H1 (cell line): Measurements from ENCODE around the gene TBC1D19. TPM values are rescaled to one million over a fixed set of nuclear protein-coding genes. Genes with fewer than 3 reads are reported as not detected.

Experiments
- CTCF ChIA-PET: fragments of 300-600 bp; sonication (Branson Sonifier 250); formaldehyde crosslinking; loops from one replicate; lab custom pipeline; 2021; ENCODE audit not compliant: partially characterized antibody; lab: Charles Lee
- POLR2A ChIA-PET: fragments of 300-600 bp; sonication (Branson Sonifier 250); formaldehyde crosslinking; loops from one replicate; lab custom pipeline; 2021; ENCODE audit warnings: inconsistent platforms; ENCODE audit not compliant: partially characterized antibody; lab: Charles Lee
- DNase-seq, 2 experiments: peaks; one replicate each; pipeline versions ENCODE4 v3.0.0 to v3.0.0-alpha.2; 2010 to 2022; ENCODE audit warnings: low spot score in 2 of 2, low read depth in 1 of 2, mixed read lengths in 1 of 2
- FAIRE-seq: peaks from 2 replicates; lab custom pipeline; 2011; peaks lifted over from hg19 to GRCh38; lab: Jason Lieb, UNC
- H2AFZ ChIP-seq: 2 replicates; pipeline ENCODE4 v1.8.1; 2012; ENCODE audit warnings: low read length, inconsistent platforms
- H2AK5ac ChIP-seq: 2 replicates; pipeline ENCODE4 v1.6.1; 2013; ENCODE audit warnings: low read depth, low read length
- H2BK120ac ChIP-seq: replicated peaks from 2 replicates; pipeline ENCODE3; 2013; ENCODE audit warnings: low read depth, low read length, inconsistent platforms
- H2BK12ac ChIP-seq: 2 replicates; pipeline ENCODE4 v1.6.1; 2013; ENCODE audit warnings: low read depth, low read length
- H2BK15ac ChIP-seq: 2 replicates; pipeline ENCODE4 v1.6.1; 2013; ENCODE audit warnings: low read length
- H2BK20ac ChIP-seq: 2 replicates; pipeline ENCODE4 v1.6.1; 2013; ENCODE audit warnings: low read length
- H2BK5ac ChIP-seq: 2 replicates; pipeline ENCODE4 v1.6.1; 2013; ENCODE audit warnings: low read depth, low read length
- H3K14ac ChIP-seq: 2 replicates; pipeline ENCODE4 v1.6.1; 2013; ENCODE audit warnings: inconsistent platforms; ENCODE audit not compliant: insufficient read length
- H3K18ac ChIP-seq: 2 replicates; pipeline ENCODE4 v1.6.1; 2013; ENCODE audit warnings: low read length; ENCODE audit errors: extremely low read depth
- H3K23ac ChIP-seq: 2 replicates; pipeline ENCODE4 v1.6.1; 2013; ENCODE audit warnings: inconsistent platforms; ENCODE audit not compliant: insufficient read length
- H3K23me2 ChIP-seq: 2 replicates; pipeline ENCODE4 v1.6.1; 2013; ENCODE audit warnings: low read depth, low read length
- H3K27ac ChIP-seq: 2 replicates; pipeline ENCODE4 v1.6.1; 2011; ENCODE audit warnings: low read depth, low read length, inconsistent platforms
- H3K27me3 ChIP-seq, 4 experiments: replicated peaks in 1 of 4; 1 replicate in 1 of 4; 2 replicates in 3 of 4; pipeline versions ENCODE4 v1.6.1 to v1.8.1; 2011 to 2013; ENCODE audit warnings: low read length in 3 of 4, mild to moderate bottlenecking in 3 of 4, inconsistent platforms in 2 of 4, mixed read lengths in 2 of 4, moderate library complexity in 1 of 4; ENCODE audit not compliant: control insufficient read depth in 3 of 4, insufficient read depth in 3 of 4; ENCODE audit errors: extremely low read depth in 1 of 4
- H3K36me3 ChIP-seq, 4 experiments: 2 replicates each; pipeline versions ENCODE4 v1.6.1 to v1.8.1; 2011 to 2013; ENCODE audit warnings: mild to moderate bottlenecking in 4 of 4, low read length in 3 of 4, moderate library complexity in 2 of 4, control low read depth in 1 of 4, inconsistent platforms in 1 of 4; ENCODE audit not compliant: insufficient read depth in 4 of 4, control insufficient read depth in 2 of 4
- H3K4ac ChIP-seq: replicated peaks from 2 replicates; pipeline ENCODE3; 2013; ENCODE audit warnings: low read length, low read depth, mixed read lengths, inconsistent platforms; ENCODE audit not compliant: insufficient read length
- H3K4me1 ChIP-seq, 4 experiments: replicated peaks in 1 of 4; 1 replicate in 1 of 4; 2 replicates in 3 of 4; pipeline versions ENCODE4 v1.6.1 to v1.8.1; 2011 to 2013; ENCODE audit warnings: low read length in 3 of 4, inconsistent platforms in 2 of 4, mixed read lengths in 1 of 4; ENCODE audit not compliant: insufficient read depth in 4 of 4, control insufficient read depth in 3 of 4
- H3K4me2 ChIP-seq, 2 experiments: 2 replicates each; pipeline versions ENCODE4 v1.6.1 to v1.8.1; 2011 to 2013; ENCODE audit warnings: low read depth in 2 of 2, low read length in 2 of 2, control low read depth in 1 of 2, inconsistent platforms in 1 of 2, mild to moderate bottlenecking in 1 of 2; ENCODE audit not compliant: insufficient read depth in 1 of 2
- H3K4me3 ChIP-seq, 4 experiments: fragments of 200-600, 300-600 bp in 1 of 4; sonication (generic), shearing (Covaris generic), sonication (Bioruptor Twin) in 1 of 4; 2 replicates each; pipeline versions ENCODE4 v1.5.1 to v1.8.1; 2011 to 2016; ENCODE audit warnings: low read length in 4 of 4, low read depth in 3 of 4, control low read depth in 2 of 4, inconsistent platforms in 2 of 4, mild to moderate bottlenecking in 2 of 4, mixed read lengths in 1 of 4, moderate library complexity in 1 of 4; ENCODE audit not compliant: insufficient read depth in 2 of 4; ENCODE audit errors: extremely low read depth in 1 of 4
- H3K56ac ChIP-seq: replicated peaks from 2 replicates; pipeline ENCODE3; 2013; ENCODE audit warnings: low read depth, mild to moderate bottlenecking, mixed read lengths, low read length, inconsistent platforms; ENCODE audit not compliant: insufficient read length
- H3K79me1 ChIP-seq: 2 replicates; pipeline ENCODE4 v1.6.1; 2013; ENCODE audit warnings: low read depth, low read length, control low read depth
- H3K79me2 ChIP-seq, 2 experiments: 2 replicates each; pipeline versions ENCODE4 v1.6.1 to v1.8.1; 2012 to 2013; ENCODE audit warnings: low read length in 2 of 2, mild to moderate bottlenecking in 2 of 2, inconsistent platforms in 1 of 2; ENCODE audit not compliant: insufficient read depth in 2 of 2, control insufficient read depth in 1 of 2
- H3K9ac ChIP-seq, 4 experiments: replicated peaks in 1 of 4; 1 replicate in 1 of 4; 2 replicates in 3 of 4; pipeline versions ENCODE4 v1.6.1 to v1.8.1; 2011 to 2013; ENCODE audit warnings: low read depth in 3 of 4, low read length in 3 of 4, control low read depth in 2 of 4, mild to moderate bottlenecking in 2 of 4, moderate library complexity in 2 of 4, inconsistent platforms in 1 of 4; ENCODE audit errors: extremely low read depth in 1 of 4
- H3K9me3 ChIP-seq, 2 experiments: 2 replicates each; pipeline versions ENCODE4 v1.6.1 to v1.8.1; 2012 to 2013; ENCODE audit warnings: mild to moderate bottlenecking in 2 of 2, moderate library complexity in 2 of 2, control low read depth in 1 of 2, inconsistent platforms in 1 of 2, low read depth in 1 of 2, low read length in 1 of 2, mixed read lengths in 1 of 2; ENCODE audit not compliant: insufficient read depth in 2 of 2
- H4K20me1 ChIP-seq, 2 experiments: replicated peaks in 1 of 2; 2 replicates each; pipeline versions ENCODE3 to v1.8.1; 2011 to 2013; ENCODE audit warnings: inconsistent platforms in 2 of 2, low read length in 2 of 2, mild to moderate bottlenecking in 1 of 2; ENCODE audit not compliant: insufficient read depth in 2 of 2, control insufficient read depth in 1 of 2
- H4K5ac ChIP-seq: 2 replicates; pipeline ENCODE4 v1.6.1; 2013; ENCODE audit warnings: low read length, low read depth, mixed read lengths, inconsistent platforms; ENCODE audit not compliant: insufficient read length
- H4K8ac ChIP-seq: 2 replicates; pipeline ENCODE4 v1.8.0; 2013; ENCODE audit warnings: mild to moderate bottlenecking, moderate library complexity, low read length, inconsistent platforms; ENCODE audit not compliant: insufficient read depth; ENCODE audit errors: extremely low read depth
- H4K91ac ChIP-seq: replicated peaks from 2 replicates; pipeline ENCODE3; 2013; ENCODE audit warnings: low read length, mixed read lengths, inconsistent platforms; ENCODE audit not compliant: insufficient read length
- ASH2L ChIP-seq: fragments of 200-600, 300-600 bp; sonication (generic); IDR thresholded peaks from one replicate; pipeline ENCODE4 v1.7.1; 2017; ENCODE audit warnings: low read length
- ATF3 ChIP-seq: IDR thresholded peaks from 2 replicates; pipeline ENCODE4 v1.6.1; 2011; ENCODE audit warnings: low read depth, mild to moderate bottlenecking, low read length; ENCODE audit not compliant: insufficient read depth
- BRCA1 ChIP-seq: IDR thresholded peaks from 2 replicates; pipeline ENCODE4 v1.6.1; 2012; ENCODE audit warnings: low read depth, low read length, improper control_type of control experiment
- CHD1 ChIP-seq: IDR thresholded peaks from 2 replicates; pipeline ENCODE4 v1.6.1; 2012; ENCODE audit warnings: low read depth, low read length, improper control_type of control experiment
- CTCF ChIP-seq, 3 experiments: IDR thresholded peaks; 1 replicate in 2 of 3; 2 replicates in 1 of 3; pipeline versions ENCODE4 v1.5.1 to v1.6.1; 2011; ENCODE audit warnings: low read length in 3 of 3, mild to moderate bottlenecking in 3 of 3, inconsistent platforms in 2 of 3, low read depth in 1 of 3, moderate library complexity in 1 of 3; ENCODE audit not compliant: insufficient read depth in 1 of 3; ENCODE audit errors: control extremely low read depth in 1 of 3
- FOSL1 ChIP-seq: IDR thresholded peaks from 2 replicates; pipeline ENCODE4 v1.6.1; 2011; ENCODE audit warnings: mild to moderate bottlenecking, low read depth, low read length, moderate library complexity; ENCODE audit not compliant: insufficient read depth
- HDAC2 ChIP-seq, 2 experiments: fragments of 300-600 bp in 1 of 2; sonication (generic) in 1 of 2; IDR thresholded peaks; 2 replicates each; pipeline ENCODE4 v1.6.1; 2011 to 2012; ENCODE audit warnings: low read depth in 2 of 2, low read length in 2 of 2, mild to moderate bottlenecking in 2 of 2, moderate library complexity in 2 of 2, borderline replicate concordance in 1 of 2, inconsistent platforms in 1 of 2
- RBBP5 ChIP-seq: IDR thresholded peaks from 2 replicates; pipeline ENCODE4 v1.7.1; 2012; ENCODE audit warnings: low read depth, mild to moderate bottlenecking, inconsistent platforms, low read length, moderate library complexity, borderline replicate concordance
- RXRA ChIP-seq: IDR thresholded peaks from 2 replicates; pipeline ENCODE4 v1.6.1; 2011; ENCODE audit warnings: low read depth, mild to moderate bottlenecking, low read length, moderate library complexity; ENCODE audit not compliant: insufficient read depth
- SP1 ChIP-seq: IDR thresholded peaks from 2 replicates; pipeline ENCODE4 v1.6.1; 2011; ENCODE audit warnings: low read depth, low read length
- TCF12 ChIP-seq: IDR thresholded peaks from 2 replicates; pipeline ENCODE4 v1.6.1; 2011; ENCODE audit warnings: low read depth, mild to moderate bottlenecking, low read length
- WGBS, 2 experiments: shearing (Covaris generic) in 1 of 2; methylation state at CpG; one replicate each; pipeline versions ENCODE4 v1.1.6 to v1.1.7; 2013 to 2015; ENCODE audit warnings: low lambda C conversion rate in 2 of 2, mixed read lengths in 2 of 2, inconsistent platforms in 1 of 2, low coverage in 1 of 2, missing lambda C conversion rate in 1 of 2; ENCODE audit not compliant: insufficient replicate concordance in 2 of 2, insufficient coverage in 1 of 2, insufficient read length in 1 of 2; ENCODE audit errors: extremely low coverage in 1 of 2, missing lambda C conversion rate in 1 of 2; 5-methylcytosine and 5-hydroxymethylcytosine counted together
- polyA plus RNA-seq, 7 experiments: library from polyadenylated mRNA; depleted of rRNA in 3 of 7; stranded (reverse) in 5 of 7; unstranded in 2 of 7; fragments of >200 nt in 5 of 7; fragments of 200-250 nt in 2 of 7; gene quantifications; 1 replicate in 5 of 7; 2 replicates in 1 of 7; 4 replicates in 1 of 7; pipeline versions ENCODE4 v1.2.1 to v1.2.3, GENCODE V29; 2011 to 2013; ENCODE audit warnings: missing spikeins in 2 of 7, mixed read lengths in 2 of 7
- total RNA-seq: library from RNA; stranded (reverse); fragmentation: NEBNext Ultra II Directional; extraction: Animal tissue kit (Norgen Biotek cat#: 25700); gene quantifications from 2 replicates; pipeline ENCODE4 v1.2.1, GENCODE V29; 2021

The TBC1D19 gene
- total and polyA plus RNA-seq, 2 of the 8 experiments (the other 6 are each of a cell fraction or from before 2014, with no cell fraction given): 1.9 to 3.5 TPM

GRCh38 chr4:26709246-26709645, 125.4 kb downstream of the TBC1D19 start:
- Histone ChIP-seq H3K27ac (no peak overlapping the region), H3K18ac (no peak overlapping the region), H3K14ac (no peak overlapping the region), H3K23me2 (no peaks in the 10 kb centered on the region), H2AFZ (no peak overlapping the region), H3K79me2 (no peaks in the 10 kb centered on the region), H3K4ac (no peak overlapping the region), H4K5ac (no peak overlapping the region), H2BK5ac (no peak overlapping the region), H3K23ac (no peak overlapping the region), H3K4me1 (no peaks in the 10 kb centered on the region), H2BK20ac (no peak overlapping the region), H3K36me3 (no peaks in the 10 kb centered on the region), H3K79me1 (no peaks in the 10 kb centered on the region), H3K9ac (no peak overlapping the region), H3K27me3 (no peaks in the 10 kb centered on the region), H4K20me1 (no peaks in the 10 kb centered on the region), H3K4me3 (no peak overlapping the region), H3K9me3 (no peaks in the 10 kb centered on the region), H2BK120ac (no peak overlapping the region), H4K91ac (no peak overlapping the region), H2AK5ac (no peak overlapping the region; the same call in 1 of the 2 replicates), H2BK15ac (no peak overlapping the region), H2BK12ac (no peak overlapping the region), H4K8ac (no peak overlapping the region), H3K56ac (no peak overlapping the region), H3K4me2 (no peak overlapping the region)
- WGBS, 2 experiments: 98% methylated on average over 2 of the region's 2 CpGs; no CpG with 5 or more reads in 1 of the 2 experiments
- DNase-seq: no peak
- no peak for FAIRE-seq
- ChIA-PET POLR2A (no interaction called here), CTCF (no interaction called here)
- no peak for TF ChIP-seq HDAC2 (IDR thresholded peaks at IDR 0.05; ENCODE audit: borderline replicate concordance in 1 of 2, low read depth in 2 of 2, low read length in 2 of 2)
- no peak for TF ChIP-seq RBBP5
- TF ChIP-seq SP1: no peak
- no peak for TF ChIP-seq RXRA
- TF ChIP-seq ASH2L: no peak
- no peak for TF ChIP-seq FOSL1
- TF ChIP-seq BRCA1: no peak
- no peak for TF ChIP-seq TCF12
- no peak for TF ChIP-seq ATF3
- no peak for TF ChIP-seq CTCF (IDR thresholded peaks at IDR 0.05; ENCODE audit: control extremely low read depth in 1 of 3, insufficient read depth in 1 of 3, low read depth in 1 of 3, low read length in 3 of 3)
- TF ChIP-seq CHD1: no peak
